B cell (primary cell): ENCODE measurements around the gene ADRA1B. TPM values are rescaled to one million over a fixed set of nuclear protein-coding genes. Genes with fewer than 3 reads are reported as not detected.

Experiments used
- ATAC-seq: fragments of 200-7000 bp; cut with Tn5 transposase; one replicate; pipeline ENCODE4 v1.10.0; 2021; ENCODE audit warnings: low read depth, mild to moderate bottlenecking, moderate number of reproducible peaks, moderate library complexity
- CTCF ChIA-PET: fragments of 350-600 bp; sonication (Branson Sonifier 250); formaldehyde crosslinking; loops from one replicate; lab custom pipeline; 2021; ENCODE audit warnings: antibody characterized with exemption, inconsistent platforms; lab: Charles Lee
- POLR2A ChIA-PET: fragments of 350-600 bp; sonication (Branson Sonifier 250); formaldehyde crosslinking; loops from one replicate; lab custom pipeline; 2021; ENCODE audit warnings: antibody characterized with exemption; lab: Charles Lee
- DNase-seq: peaks from one replicate; pipeline ENCODE4 v3.0.0; 2013
- H2AFZ ChIP-seq: 2 replicates; pipeline ENCODE4 v1.6.1; 2012; ENCODE audit warnings: mild to moderate bottlenecking, low read depth, low read length; ENCODE audit not compliant: insufficient read depth, poor library complexity, severe bottlenecking
- H3K27ac ChIP-seq, 2 donors: 1 replicate in 1 of 2; 2 replicates in 1 of 2; pipeline ENCODE4 v1.5.1; 2012 to 2013; ENCODE audit warnings: low read length in 2 of 2, mild to moderate bottlenecking in 2 of 2, moderate library complexity in 1 of 2
- H3K27me3 ChIP-seq, 4 experiments: fragments of 200-600 bp in 1 of 4; sonication (generic) in 1 of 4; replicated peaks in 1 of 4; 1 replicate in 2 of 4; 2 replicates in 2 of 4; pipeline versions ENCODE4 v1.6.1 to v1.7.0; 2013 to 2016; ENCODE audit warnings: low read length in 3 of 4, mild to moderate bottlenecking in 2 of 4, mixed read lengths in 1 of 4, moderate library complexity in 1 of 4; ENCODE audit not compliant: insufficient read depth in 4 of 4, control insufficient read depth in 3 of 4; ENCODE audit errors: control extremely low read depth in 1 of 4
- H3K36me3 ChIP-seq, 2 experiments: replicated peaks in 1 of 2; 1 replicate in 1 of 2; 2 replicates in 1 of 2; pipeline versions ENCODE4 v1.6.1 to v1.7.1; 2013; ENCODE audit warnings: low read length in 1 of 2; ENCODE audit not compliant: insufficient read depth in 2 of 2, control insufficient read depth in 1 of 2; ENCODE audit errors: control extremely low read depth in 1 of 2, extremely low read depth in 1 of 2
- H3K4me1 ChIP-seq, 2 donors: fragments of 200-600 bp in 1 of 2; sonication (generic) in 1 of 2; 1 replicate in 1 of 2; 2 replicates in 1 of 2; pipeline versions ENCODE4 v1.5.1 to v1.6.1; 2013 to 2017; ENCODE audit warnings: low read length in 2 of 2; ENCODE audit not compliant: control insufficient read depth in 2 of 2, insufficient read depth in 2 of 2
- H3K4me2 ChIP-seq: replicated peaks from 2 replicates; pipeline ENCODE3; 2012; ENCODE audit warnings: mild to moderate bottlenecking, low read depth, low read length; ENCODE audit not compliant: poor library complexity, severe bottlenecking
- H3K4me3 ChIP-seq, 5 experiments: fragments of 200-600 bp in 1 of 5; sonication (generic) in 1 of 5; 1 replicate in 3 of 5; 2 replicates in 2 of 5; pipeline versions ENCODE4 v1.5.1 to v1.7.0; 2011 to 2016; ENCODE audit warnings: low read length in 4 of 5, mild to moderate bottlenecking in 4 of 5, low read depth in 2 of 5, control low read depth in 1 of 5, moderate library complexity in 1 of 5; ENCODE audit not compliant: insufficient read depth in 1 of 5; ENCODE audit errors: control extremely low read depth in 1 of 5, extremely low read depth in 1 of 5
- H3K79me2 ChIP-seq: fragments of 200-600 bp; sonication (generic); one replicate; pipeline ENCODE4 v1.6.0; 2016; ENCODE audit warnings: low read length; ENCODE audit not compliant: control insufficient read depth, insufficient read depth
- H3K9ac ChIP-seq: fragments of 200-600 bp; sonication (generic); 2 replicates; pipeline ENCODE4 v1.6.1; 2017; ENCODE audit warnings: mild to moderate bottlenecking, low read length, moderate library complexity
- H3K9me3 ChIP-seq, 3 donors: one replicate each; pipeline versions ENCODE4 v1.6.1 to v1.7.1; 2013; ENCODE audit warnings: low read length in 2 of 3; ENCODE audit not compliant: control insufficient read depth in 2 of 3, insufficient read depth in 1 of 3; ENCODE audit errors: control extremely low read depth in 1 of 3
- H4K20me1 ChIP-seq: 2 replicates; pipeline ENCODE4 v1.6.0; 2012; ENCODE audit warnings: mild to moderate bottlenecking, low read length; ENCODE audit not compliant: insufficient read depth, control insufficient read depth, poor library complexity, severe bottlenecking
- H3K27ac Mint-ChIP-seq: one replicate; pipeline ENCODE4 v1.8.0; 2021; ENCODE audit warnings: mixed read lengths
- H3K27me3 Mint-ChIP-seq: one replicate; pipeline ENCODE4 v1.8.0; 2021; ENCODE audit warnings: mixed read lengths
- H3K4me1 Mint-ChIP-seq: one replicate; pipeline ENCODE4 v1.8.0; 2021; ENCODE audit warnings: mixed read lengths
- H3K4me3 Mint-ChIP-seq: one replicate; pipeline ENCODE4 v1.8.0; 2021; ENCODE audit warnings: mixed read lengths
- H3K9me3 Mint-ChIP-seq: one replicate; pipeline ENCODE4 v1.8.0; 2022; ENCODE audit warnings: mixed read lengths; ENCODE audit not compliant: insufficient read depth
- CTCF ChIP-seq: fragments of 200-600 bp; IDR thresholded peaks from one replicate; pipeline ENCODE4 v1.8.0; 2022; ENCODE audit warnings: antibody characterized with exemption, mild to moderate bottlenecking
- EZH2 ChIP-seq: IDR thresholded peaks from 2 replicates; pipeline ENCODE4 v1.6.1; 2012; ENCODE audit warnings: borderline replicate concordance, low read depth, mild to moderate bottlenecking, moderate library complexity, low read length; ENCODE audit not compliant: insufficient read depth, poor library complexity, severe bottlenecking
- WGBS: methylation state at CpG from one replicate; pipeline ENCODE4 v1.1.5; 2013; ENCODE audit warnings: missing lambda C conversion rate; ENCODE audit not compliant: insufficient coverage; 5-methylcytosine and 5-hydroxymethylcytosine counted together
- intact Hi-C: fragments of 100-400 bp; cut with micrococcal nuclease; formaldehyde crosslinking; loops from one replicate; pipeline ENCODE4 v1.10.0; 2022
- polyA plus RNA-seq: library from polyadenylated mRNA; depleted of rRNA; stranded (reverse); fragments of >200 nt; gene quantifications from 2 replicates; pipeline ENCODE4 v1.2.3, GENCODE V29; 2012
- total RNA-seq, 2 donors: library from RNA; stranded (reverse); fragments of 120-200 nt in 1 of 2; gene quantifications; 1 replicate in 1 of 2; 2 replicates in 1 of 2; pipeline versions ENCODE4 v1.2.3 to v1.2.4, GENCODE V29; 2013 to 2022

The ADRA1B gene
- total and polyA plus RNA-seq, 2 donors (not counting 1 experiment from before 2014, with no cell fraction given): 0.04 TPM; not detected in 1

- Histone ChIP-seq H4K20me1 (no peaks in the 10 kb centered on the region), H3K27ac (no peak overlapping the region), H3K4me1 (no peaks in the 10 kb centered on the region), H3K36me3 (no peaks in the 10 kb centered on the region), H3K4me3 (no peak overlapping the region), H3K27me3 (peaks cover 0 to 9% (median 4%) of the 10 kb centered on the region in 4 experiments), H3K79me2 (no peaks in the 10 kb centered on the region), H3K4me2 (no peak overlapping the region), H2AFZ (no peak overlapping the region), H3K9me3 (no peaks in the 10 kb centered on the region), H3K9ac (no peak overlapping the region)
- no peaks in the 10 kb centered on the region for H3K9me3 Mint-ChIP-seq
- 50% methylated on average over 1 of the region's 2 CpGs for WGBS
- H3K4me3 Mint-ChIP-seq: no peak overlapping the region
- intact Hi-C loops: no loop called here
- H3K27ac Mint-ChIP-seq: no peak overlapping the region
- no peak for DNase-seq
- no peak for ATAC-seq
- H3K4me1 Mint-ChIP-seq: no peaks in the 10 kb centered on the region
- TF ChIP-seq CTCF (no peak), EZH2 (no peak)
- POLR2A ChIA-PET: no interaction called here
- peaks cover 28% of the 10 kb centered on the region for H3K27me3 Mint-ChIP-seq
- CTCF ChIA-PET: no interaction called here
Measured at GRCh38 chr5:159881967-159882366, 34.3 kb upstream of the ADRA1B start.

GRCh38 chr5:159883522-159883950, 32.7 kb upstream of the ADRA1B start:
- Histone ChIP-seq H3K4me2 (no peak overlapping the region), H3K27me3 (peaks cover 0 to 7% (median 4%) of the 10 kb centered on the region in 4 experiments), H3K4me1 (no peaks in the 10 kb centered on the region), H3K9ac (no peak overlapping the region), H2AFZ (no peak overlapping the region), H4K20me1 (no peaks in the 10 kb centered on the region), H3K9me3 (no peaks in the 10 kb centered on the region), H3K79me2 (no peaks in the 10 kb centered on the region), H3K36me3 (no peaks in the 10 kb centered on the region), H3K4me3 (no peak overlapping the region), H3K27ac (no peak overlapping the region)
- intact Hi-C loops: no loop called here
- Mint-ChIP-seq H3K4me3 (no peak overlapping the region), H3K27ac (no peak overlapping the region), H3K27me3 (peaks cover 26% of the 10 kb centered on the region), H3K9me3 (no peaks in the 10 kb centered on the region), H3K4me1 (no peaks in the 10 kb centered on the region)
- ChIA-PET CTCF (no interaction called here), POLR2A (no interaction called here)
- DNase-seq (no peak), ATAC-seq (no peak)
- TF ChIP-seq EZH2 (no peak), CTCF (no peak)
